HG03039 (cell line): Measurements from ENCODE around the gene POLR2J3.
"Not testable (repeated sequence)": the region's sequence is repeated elsewhere in the genome, so short reads cannot be mapped to it uniquely, and the experiment has no call there.

Experiments used
- ATAC-seq: cut with Tn5 transposase; IDR thresholded peaks from one replicate; pipeline ENCODE4 v1.9.1; 2021; ENCODE audit warnings: mild to moderate bottlenecking, moderate library complexity; ENCODE audit not compliant: unreplicated experiment

The POLR2J3 gene

GRCh38 chr7:102572261-102573239 lies at the start of gene POLR2J3:
POLR2J3 (minus strand) TSS chr7:102572583; CDS start chr7:102572521, 62 bp downstream.
- ATAC-seq = peak; percentile 94

- ATAC-seq = not testable (repeated sequence)
These were observed 45.7 kb upstream of the POLR2J3 start for GRCh38 chr7:102618122-102618521.

GRCh38 chr7:102616507-102617125 lies 44.2 kb upstream of the POLR2J3 start, which contains the start of gene RASA4:
RASA4 (minus strand) TSS chr7:102616756; CDS start chr7:102616689, 67 bp downstream.
- peak; percentile 73 for ATAC-seq

GRCh38 chr7:102615930-102616329 lies 43.5 kb upstream of the POLR2J3 start:
- ATAC-seq = not testable (repeated sequence)

GRCh38 chr7:102614873-102615272 lies 42.5 kb upstream of the POLR2J3 start:
- ATAC-seq = not testable (repeated sequence)

- peak; percentile 6 for ATAC-seq
These were observed 41.9 kb upstream of the POLR2J3 start for GRCh38 chr7:102614346-102614697.

GRCh38 chr7:102613575-102614345 lies 41.4 kb upstream of the POLR2J3 start:
- peak; percentile 45 for ATAC-seq

- ATAC-seq = not testable (repeated sequence)
These were observed 39.4 kb upstream of the POLR2J3 start for GRCh38 chr7:102611675-102612325.

GRCh38 chr7:102611013-102611674 lies 38.8 kb upstream of the POLR2J3 start:
- peak; percentile 30 for ATAC-seq

- ATAC-seq = not testable (repeated sequence)
These were observed 38.1 kb upstream of the POLR2J3 start for GRCh38 chr7:102610441-102610840.

- ATAC-seq = not testable (repeated sequence)
These were observed 37.4 kb upstream of the POLR2J3 start for GRCh38 chr7:102609734-102610133.

GRCh38 chr7:102606848-102607247 lies 34.5 kb upstream of the POLR2J3 start:
- ATAC-seq = not testable (repeated sequence)

- ATAC-seq = not testable (repeated sequence)
These were observed 32.2 kb upstream of the POLR2J3 start for GRCh38 chr7:102604431-102605145.

GRCh38 chr7:102602317-102602716 lies 29.9 kb upstream of the POLR2J3 start:
- ATAC-seq = not testable (repeated sequence)

GRCh38 chr7:102599699-102600098 lies 27.3 kb upstream of the POLR2J3 start:
- not testable (repeated sequence) for ATAC-seq

- ATAC-seq = not testable (repeated sequence)
These were observed 23.7 kb upstream of the POLR2J3 start for GRCh38 chr7:102596036-102596435.

GRCh38 chr7:102593637-102594334 lies 21.4 kb upstream of the POLR2J3 start:
- ATAC-seq = peak; percentile 47

- ATAC-seq = peak; percentile 42
These were observed 20.2 kb upstream of the POLR2J3 start for GRCh38 chr7:102592477-102593019.
